Stimulated activated CD4-positive, alpha-beta T cell treated with anti-CD3 and anti-CD28 coated beads, Interleukin-12 subunit alpha, Interleukin-12 subunit beta, amount 100 ng/mL, for 4 hours (primary cell): ENCODE results near the gene ZGPAT.
"Not testable (repeated sequence)": the region's sequence is repeated elsewhere in the genome, so short reads cannot be mapped to it uniquely, and the experiment has no call there.

Experiments used
- DNase-seq: peaks from one replicate; pipeline ENCODE4 v3.0.0-alpha.2; 2020

Gene ZGPAT

GRCh38 chr20:63768591-63769515, 61.0 kb downstream of the ZGPAT start:
- no peak for DNase-seq

- DNase-seq, result no peak
Measured at GRCh38 chr20:63769891-63770474, 62.1 kb downstream of the ZGPAT start.

- no peak for DNase-seq
Measured at GRCh38 chr20:63771046-63771707, 63.3 kb downstream of the ZGPAT start.

- DNase-seq, result no peak
Measured at GRCh38 chr20:63772781-63773518, 65.1 kb downstream of the ZGPAT start.

GRCh38 chr20:63773571-63774241, 65.9 kb downstream of the ZGPAT start:
- DNase-seq, result no peak

- no peak for DNase-seq
Measured at GRCh38 chr20:63774306-63774705, 66.5 kb downstream of the ZGPAT start.

GRCh38 chr20:63775096-63775978, 67.5 kb downstream of the ZGPAT start:
- peak; percentile 32 for DNase-seq

- DNase-seq, result not testable (repeated sequence)
Measured at GRCh38 chr20:63776875-63777274, 69.0 kb downstream of the ZGPAT start.

- DNase-seq, result no peak
Measured at GRCh38 chr20:63777614-63778013, 69.8 kb downstream of the ZGPAT start.

- no peak for DNase-seq
Measured at GRCh38 chr20:63778034-63778752, 70.4 kb downstream of the ZGPAT start.

- no peak for DNase-seq
Measured at GRCh38 chr20:63778857-63779256, 71.0 kb downstream of the ZGPAT start.

- no peak for DNase-seq
Measured at GRCh38 chr20:63781181-63781580, 73.3 kb downstream of the ZGPAT start.

GRCh38 chr20:63782051-63782471, 74.2 kb downstream of the ZGPAT start:
- DNase-seq, result peak; percentile 5

GRCh38 chr20:63782521-63782971, 74.7 kb downstream of the ZGPAT start:
- DNase-seq, result no peak

- DNase-seq, result no peak
Measured at GRCh38 chr20:63783970-63784369, 76.1 kb downstream of the ZGPAT start.

GRCh38 chr20:63785691-63786131, 77.9 kb downstream of the ZGPAT start:
- no peak for DNase-seq
